ENCODE measurements around the gene SERPINF2.
"Not testable (repeated sequence)": the region's sequence is repeated elsewhere in the genome, so short reads cannot be mapped to it uniquely, and the experiment has no call there.

Gene SERPINF2

DNA sequence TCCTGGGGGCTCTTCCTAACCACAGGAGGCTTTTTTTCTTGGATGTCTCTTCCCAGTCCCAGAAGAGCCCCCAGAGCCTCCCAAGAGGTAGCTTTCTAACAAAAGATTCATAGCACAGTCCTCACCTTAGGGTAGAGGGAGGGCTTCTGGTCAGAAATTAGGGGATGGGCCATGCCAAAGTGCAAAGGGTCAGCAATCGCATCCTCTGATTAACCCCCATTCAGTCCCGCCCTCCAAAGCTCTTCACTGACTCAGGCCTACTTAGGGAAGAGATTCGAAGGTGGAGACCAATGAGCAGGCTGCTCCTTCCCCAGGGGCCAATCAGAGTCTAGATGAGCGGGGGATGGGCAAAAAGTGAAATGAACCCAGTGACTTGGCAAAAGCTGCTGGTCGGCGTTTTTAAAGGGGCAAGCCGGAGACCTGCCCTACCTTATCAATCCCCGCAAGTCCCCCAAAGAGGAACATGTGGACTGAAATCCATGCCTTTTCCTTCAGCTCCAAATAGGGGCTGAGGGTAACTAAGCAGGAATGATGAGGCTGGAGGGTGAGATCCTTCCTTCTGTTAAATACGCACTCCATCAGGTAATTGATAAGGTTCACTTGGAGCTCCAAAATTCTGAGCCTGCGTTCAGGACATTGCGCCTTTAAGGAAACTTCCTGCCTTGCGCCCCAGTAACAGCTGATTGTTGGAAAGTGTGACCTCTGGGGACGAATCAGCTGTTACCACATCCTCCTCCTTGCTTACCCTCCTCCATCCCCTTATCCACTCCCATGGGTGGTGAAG lies 25.6 kb upstream of the SERPINF2 start:
- peak; percentile 93 for DNase-seq

DNA sequence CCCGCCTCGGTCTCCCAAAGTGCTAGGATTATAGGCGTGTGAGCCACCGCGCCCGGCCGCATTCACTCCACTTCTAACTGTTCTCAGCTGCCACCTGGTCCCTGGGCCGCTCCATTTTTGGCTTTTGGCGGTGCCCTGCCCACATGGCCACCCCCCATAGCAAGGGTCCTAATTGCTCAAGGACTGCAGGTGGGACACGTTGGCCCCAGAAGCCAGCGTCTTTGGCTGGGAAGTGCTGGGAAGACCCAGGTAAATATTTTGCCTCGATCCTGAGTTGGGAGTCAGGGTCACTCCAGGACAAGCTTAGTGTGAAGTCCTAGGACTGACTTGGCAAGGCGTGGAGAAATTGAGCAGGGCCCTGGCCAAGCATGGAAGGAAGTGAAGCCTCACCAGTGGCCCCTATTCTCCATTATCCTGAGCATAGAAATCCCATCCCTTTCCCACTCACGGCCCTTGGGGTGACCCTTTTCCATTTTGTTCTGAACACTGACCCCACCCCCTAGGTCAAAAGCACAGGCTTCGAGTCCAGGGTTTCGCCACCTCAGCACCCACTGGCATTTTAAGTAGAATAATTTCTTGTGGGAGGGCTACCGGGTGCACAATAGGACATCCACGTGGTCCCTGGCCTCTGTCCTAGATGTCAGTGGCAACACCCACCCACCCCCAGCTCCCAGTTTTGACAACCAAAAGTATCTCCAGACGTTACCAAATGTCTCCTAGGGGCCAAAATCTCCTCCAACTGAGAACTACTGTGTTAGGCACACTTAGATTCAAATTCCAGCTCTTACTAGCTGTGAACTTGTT lies 24.1 kb upstream of the SERPINF2 start:
- DNase-seq = no peak

- DNase-seq = no peak
These were observed 21.8 kb upstream of the SERPINF2 start for GRCh38 chr17:1720856-1721386.

GRCh38 chr17:1722022-1722421 lies 20.6 kb upstream of the SERPINF2 start:
- DNase-seq = not testable (repeated sequence)

GRCh38 chr17:1724351-1724868 lies 18.3 kb upstream of the SERPINF2 start, which contains the start of gene WDR81:
Gene WDR81 (plus strand): TSS chr17:1724704. CDS start chr17:1724960, 256 bp downstream.
- peak; percentile 69 for DNase-seq

GRCh38 chr17:1724869-1725641 lies 17.6 kb upstream of the SERPINF2 start:
- peak; percentile 69 for DNase-seq

DNA sequence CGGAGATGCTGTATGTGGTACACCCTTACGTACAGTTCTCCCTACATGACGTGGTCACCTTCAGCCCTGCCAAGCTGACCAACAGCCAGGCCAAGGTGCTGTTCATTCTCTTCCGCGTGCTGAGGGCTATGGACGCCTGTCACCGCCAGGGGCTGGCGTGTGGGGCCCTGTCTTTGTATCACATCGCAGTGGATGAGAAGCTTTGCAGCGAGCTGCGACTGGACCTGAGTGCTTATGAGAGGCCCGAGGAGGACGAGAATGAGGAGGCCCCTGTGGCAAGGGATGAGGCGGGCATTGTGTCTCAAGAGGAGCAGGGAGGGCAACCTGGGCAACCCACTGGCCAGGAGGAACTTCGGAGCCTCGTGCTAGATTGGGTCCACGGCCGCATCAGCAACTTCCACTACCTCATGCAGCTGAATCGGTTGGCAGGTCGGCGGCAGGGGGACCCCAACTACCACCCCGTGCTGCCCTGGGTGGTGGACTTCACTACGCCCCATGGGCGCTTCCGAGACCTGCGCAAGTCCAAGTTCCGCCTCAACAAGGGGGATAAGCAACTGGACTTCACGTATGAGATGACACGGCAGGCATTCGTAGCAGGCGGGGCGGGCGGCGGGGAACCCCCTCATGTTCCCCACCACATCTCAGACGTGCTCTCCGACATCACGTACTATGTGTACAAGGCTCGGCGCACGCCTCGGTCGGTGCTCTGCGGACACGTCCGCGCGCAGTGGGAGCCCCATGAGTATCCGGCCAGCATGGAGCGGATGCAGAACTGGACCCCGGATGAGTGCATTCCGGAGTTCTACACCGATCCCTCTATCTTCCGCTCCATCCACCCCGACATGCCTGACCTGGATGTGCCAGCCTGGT lies 16.8 kb upstream of the SERPINF2 start:
- DNase-seq = no peak

- no peak for DNase-seq
These were observed 15.9 kb upstream of the SERPINF2 start for GRCh38 chr17:1726626-1727257.

DNA sequence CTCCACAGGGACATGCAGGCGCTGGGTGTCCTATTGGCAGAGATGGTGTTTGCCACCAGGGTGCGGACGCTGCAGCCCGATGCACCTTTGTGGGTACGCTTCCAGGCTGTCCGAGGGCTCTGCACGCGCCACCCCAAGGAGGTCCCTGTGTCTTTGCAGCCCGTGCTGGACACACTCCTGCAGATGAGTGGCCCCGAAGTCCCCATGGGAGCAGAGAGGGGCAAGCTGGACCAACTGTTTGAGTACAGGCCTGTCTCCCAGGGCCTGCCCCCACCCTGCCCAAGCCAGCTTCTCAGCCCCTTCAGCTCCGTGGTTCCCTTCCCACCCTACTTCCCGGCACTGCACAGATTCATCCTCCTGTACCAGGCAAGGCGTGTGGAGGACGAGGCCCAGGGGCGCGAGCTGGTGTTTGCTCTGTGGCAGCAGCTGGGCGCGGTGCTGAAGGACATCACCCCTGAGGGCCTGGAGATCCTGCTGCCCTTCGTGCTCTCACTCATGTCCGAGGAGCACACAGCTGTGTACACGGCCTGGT lies 15.3 kb upstream of the SERPINF2 start:
- DNase-seq = no peak

DNA sequence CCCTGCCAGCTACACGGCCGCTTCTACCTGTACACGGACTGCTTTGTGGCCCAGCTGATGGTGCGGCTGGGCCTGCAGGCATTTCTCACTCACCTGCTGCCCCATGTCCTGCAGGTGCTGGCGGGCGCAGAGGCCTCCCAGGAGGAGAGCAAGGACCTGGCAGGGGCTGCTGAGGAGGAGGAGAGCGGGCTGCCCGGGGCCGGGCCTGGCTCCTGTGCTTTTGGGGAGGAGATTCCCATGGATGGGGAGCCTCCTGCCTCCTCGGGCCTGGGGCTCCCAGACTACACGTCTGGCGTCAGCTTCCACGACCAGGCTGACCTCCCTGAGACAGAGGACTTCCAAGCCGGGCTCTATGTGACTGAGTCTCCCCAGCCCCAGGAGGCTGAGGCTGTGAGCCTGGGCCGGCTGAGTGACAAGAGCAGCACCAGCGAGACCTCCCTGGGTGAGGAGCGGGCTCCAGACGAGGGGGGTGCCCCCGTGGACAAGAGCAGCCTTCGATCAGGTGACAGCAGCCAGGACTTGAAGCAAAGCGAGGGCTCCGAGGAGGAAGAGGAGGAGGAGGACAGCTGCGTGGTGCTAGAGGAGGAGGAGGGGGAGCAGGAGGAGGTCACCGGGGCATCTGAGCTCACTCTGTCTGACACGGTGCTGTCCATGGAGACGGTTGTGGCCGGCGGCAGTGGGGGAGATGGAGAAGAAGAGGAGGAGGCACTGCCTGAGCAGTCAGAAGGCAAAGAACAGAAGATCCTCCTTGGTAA lies 14.6 kb upstream of the SERPINF2 start:
- no peak for DNase-seq

DNA sequence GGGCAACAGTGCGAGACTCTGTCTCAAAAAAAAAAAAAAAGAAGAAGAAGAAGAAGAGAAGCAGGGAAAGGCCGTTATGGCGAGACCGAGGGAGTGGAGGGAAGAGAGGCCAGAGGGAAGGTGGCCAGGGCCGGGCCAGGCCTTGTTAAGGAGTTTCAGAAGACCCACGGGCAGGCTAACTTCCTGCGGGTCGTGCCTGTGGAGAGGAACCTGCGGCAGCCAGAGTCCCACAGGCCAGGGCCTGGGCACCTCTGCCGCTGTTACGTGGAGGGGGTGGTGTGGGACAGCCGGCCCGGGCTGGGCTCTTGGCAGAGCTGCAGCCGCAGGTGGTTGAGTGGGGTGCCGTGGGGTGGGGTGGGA lies 12.7 kb upstream of the SERPINF2 start:
- no peak for DNase-seq

DNA sequence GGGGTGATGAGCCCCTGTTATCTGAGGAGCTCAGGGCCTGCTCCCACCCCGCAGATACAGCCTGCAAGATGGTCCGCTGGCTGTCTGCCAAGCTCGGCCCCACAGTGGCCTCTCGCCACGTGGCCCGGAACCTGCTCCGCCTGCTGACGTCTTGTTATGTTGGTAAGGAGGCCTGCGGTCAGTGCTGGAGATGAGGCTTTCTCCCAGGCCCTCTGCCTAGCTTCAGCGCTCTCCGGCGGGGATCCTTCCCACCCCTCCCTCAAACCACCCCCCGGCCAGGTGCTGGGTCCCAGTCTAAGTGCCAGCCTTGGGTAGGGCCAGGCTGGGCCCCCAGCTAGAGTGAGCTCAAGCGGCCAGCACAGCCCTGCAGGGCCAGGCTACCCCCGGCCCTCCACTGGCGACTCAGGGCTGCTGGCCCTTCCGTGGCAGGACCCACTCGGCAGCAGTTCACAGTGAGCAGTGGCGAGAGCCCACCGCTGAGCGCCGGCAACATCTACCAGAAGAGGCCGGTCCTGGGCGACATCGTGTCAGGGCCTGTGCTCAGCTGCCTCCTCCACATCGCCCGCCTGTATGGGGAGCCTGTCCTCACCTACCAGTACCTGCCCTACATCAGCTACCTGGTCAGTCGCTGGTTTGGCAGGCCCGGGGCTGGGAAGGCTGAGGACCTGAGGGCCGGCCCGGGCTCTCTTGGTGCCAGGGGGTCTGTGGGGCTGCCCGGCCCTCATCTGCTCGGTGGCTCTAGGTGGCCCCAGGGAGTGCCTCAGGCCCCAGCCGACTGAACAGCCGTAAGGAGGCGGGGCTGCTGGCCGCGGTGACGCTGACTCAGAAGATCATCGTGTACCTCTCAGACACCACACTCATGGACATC lies 12.1 kb upstream of the SERPINF2 start:
- peak; percentile 41 for DNase-seq

DNA sequence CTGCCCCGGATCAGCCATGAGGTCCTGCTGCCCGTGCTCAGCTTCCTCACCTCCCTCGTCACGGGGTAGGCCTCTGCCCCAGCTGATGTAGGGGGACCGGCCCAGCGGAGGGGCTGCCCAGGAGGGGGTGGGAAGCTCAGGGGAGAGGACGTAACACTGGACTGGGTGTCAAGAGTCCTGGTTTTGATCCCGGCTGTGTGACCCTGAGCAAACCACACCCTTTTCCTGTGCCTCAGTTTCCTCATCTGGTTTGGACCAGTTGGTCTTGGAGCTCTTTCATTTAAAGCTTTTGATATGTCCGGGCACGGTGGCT lies 11.5 kb upstream of the SERPINF2 start:
- no peak for DNase-seq

DNA sequence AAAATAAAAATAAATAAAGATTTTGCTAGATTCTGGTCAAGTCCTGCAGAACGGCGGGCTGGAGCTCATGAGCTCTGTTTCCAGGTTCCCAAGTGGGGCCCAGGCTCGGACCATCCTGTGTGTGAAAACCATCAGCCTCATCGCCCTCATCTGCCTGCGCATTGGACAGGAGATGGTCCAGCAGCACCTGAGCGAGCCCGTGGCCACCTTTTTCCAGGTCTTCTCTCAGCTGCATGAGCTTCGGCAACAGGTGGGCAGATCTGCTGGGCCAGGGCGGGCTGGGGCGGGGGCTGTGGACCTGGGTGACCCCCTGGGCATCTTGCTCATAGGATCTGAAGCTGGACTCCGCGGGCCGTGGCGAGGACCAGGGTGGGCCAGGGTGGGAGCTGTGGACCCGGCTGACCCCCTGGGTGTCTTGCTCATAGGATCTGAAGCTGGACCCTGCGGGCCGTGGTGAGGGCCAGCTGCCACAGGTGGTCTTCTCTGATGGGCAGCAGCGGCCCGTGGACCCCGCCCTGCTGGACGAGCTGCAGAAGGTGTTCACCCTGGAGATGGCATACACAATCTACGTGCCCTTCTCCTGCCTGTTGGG lies 10.3 kb upstream of the SERPINF2 start:
- DNase-seq = no peak

DNA sequence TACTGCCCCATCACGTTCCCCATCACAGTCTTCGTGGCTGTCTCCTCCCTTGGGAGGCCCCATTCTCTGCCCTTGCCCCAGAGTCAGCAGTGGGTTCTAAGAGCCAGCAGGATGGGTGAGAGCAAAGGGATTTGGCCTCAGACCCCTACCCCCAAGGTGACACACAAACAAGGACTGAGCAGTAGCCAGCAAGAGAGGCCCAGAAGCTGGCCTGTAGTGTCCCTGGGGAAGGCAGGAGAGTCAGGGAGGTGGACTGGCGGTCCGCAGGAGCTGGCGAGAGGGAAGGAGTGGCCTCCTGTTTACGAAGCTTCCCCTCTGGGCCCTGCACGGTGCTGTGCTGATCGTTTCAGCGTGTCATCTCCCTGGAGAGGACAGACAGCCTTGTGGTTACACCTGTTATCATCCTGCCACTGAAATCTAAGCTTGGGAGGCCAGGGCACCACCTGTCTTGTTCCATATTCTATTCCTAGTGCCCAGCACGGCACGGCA lies 9.8 kb upstream of the SERPINF2 start:
- DNase-seq = no peak

GRCh38 chr17:1733759-1734158 lies 8.9 kb upstream of the SERPINF2 start:
- no peak for DNase-seq

DNA sequence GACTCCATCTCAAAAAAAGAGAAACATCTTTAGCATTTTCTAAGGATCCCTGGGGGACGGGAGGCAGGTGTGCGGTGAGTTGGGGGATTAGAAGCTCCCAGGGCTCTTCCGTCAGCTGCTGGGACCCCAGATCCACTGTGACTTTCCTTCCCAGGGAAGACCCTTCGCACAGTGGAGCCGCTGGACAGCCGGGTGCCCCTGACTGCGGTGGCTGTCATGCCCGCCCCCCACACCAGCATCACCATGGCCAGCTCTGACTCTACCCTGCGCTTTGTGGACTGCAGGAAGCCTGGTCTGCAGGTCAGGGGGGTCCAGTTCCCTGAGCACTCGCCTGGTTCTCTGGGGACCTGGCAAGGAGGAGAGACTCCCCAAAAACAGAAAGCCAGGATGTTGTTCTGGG lies 7.3 kb upstream of the SERPINF2 start:
- no peak for DNase-seq

GRCh38 chr17:1735834-1736347 lies 6.8 kb upstream of the SERPINF2 start:
- no peak for DNase-seq

Measured in T1000 (cell line).